GM19438 (cell line): ENCODE measurements around the gene RGS9.
"Not testable (repeated sequence)": the region's sequence is repeated elsewhere in the genome, so short reads cannot be mapped to it uniquely, and the experiment has no call there.

Experiments
- ATAC-seq: cut with Tn5 transposase; IDR thresholded peaks from one replicate; pipeline ENCODE4 v1.9.1; 2021; ENCODE audit warnings: low read depth; ENCODE audit not compliant: unreplicated experiment

RGS9 gene

DNA sequence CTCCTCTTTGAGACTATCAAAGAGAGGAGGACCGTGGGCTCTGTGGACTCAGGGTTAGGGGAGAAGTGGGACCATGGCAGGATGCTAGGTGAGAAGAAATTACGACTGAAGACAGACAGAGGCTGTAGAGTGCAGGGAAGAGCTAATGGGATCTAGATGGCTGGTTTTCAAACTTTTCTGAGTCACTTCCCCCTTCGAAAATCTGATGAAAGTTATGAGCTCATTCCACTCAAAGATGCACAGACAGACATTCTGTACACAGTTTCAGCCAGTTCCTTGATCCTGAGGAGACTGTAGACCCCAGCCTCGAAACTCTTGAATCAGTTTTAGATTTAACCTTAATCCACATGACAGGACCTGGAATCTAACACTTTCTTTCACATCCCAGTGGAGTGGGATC is 40.7 kb downstream of the RGS9 start:
- ATAC-seq: no peak

DNA sequence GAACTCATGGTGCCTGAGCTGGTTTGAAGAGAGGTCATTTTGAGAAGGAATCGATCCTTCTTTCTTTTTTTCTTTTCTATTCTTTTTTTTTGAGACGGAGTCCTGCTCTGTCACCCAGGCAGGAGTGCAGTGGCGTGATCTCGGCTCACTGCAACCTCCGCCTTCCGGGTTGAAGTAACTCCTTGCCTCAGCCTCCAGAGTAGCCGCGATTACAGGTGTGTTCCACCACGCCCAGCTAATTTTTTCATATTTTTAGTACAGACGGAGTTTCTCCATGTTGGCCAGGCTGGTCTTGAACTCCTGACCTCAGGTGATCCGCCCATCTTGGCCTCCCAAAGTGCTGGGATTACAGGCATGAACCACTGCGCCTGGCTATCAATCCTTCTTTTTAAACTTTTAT is 43.1 kb downstream of the RGS9 start:
- ATAC-seq: not testable (repeated sequence)

GRCh38 chr17:65180752-65181236 is 43.6 kb downstream of the RGS9 start:
- ATAC-seq: not testable (repeated sequence)

- peak; percentile 56 for ATAC-seq
These were observed 44.3 kb downstream of the RGS9 start for GRCh38 chr17:65181237-65182061.

- ATAC-seq: peak; percentile 39
These were observed 45.1 kb downstream of the RGS9 start for GRCh38 chr17:65182233-65182632.

DNA sequence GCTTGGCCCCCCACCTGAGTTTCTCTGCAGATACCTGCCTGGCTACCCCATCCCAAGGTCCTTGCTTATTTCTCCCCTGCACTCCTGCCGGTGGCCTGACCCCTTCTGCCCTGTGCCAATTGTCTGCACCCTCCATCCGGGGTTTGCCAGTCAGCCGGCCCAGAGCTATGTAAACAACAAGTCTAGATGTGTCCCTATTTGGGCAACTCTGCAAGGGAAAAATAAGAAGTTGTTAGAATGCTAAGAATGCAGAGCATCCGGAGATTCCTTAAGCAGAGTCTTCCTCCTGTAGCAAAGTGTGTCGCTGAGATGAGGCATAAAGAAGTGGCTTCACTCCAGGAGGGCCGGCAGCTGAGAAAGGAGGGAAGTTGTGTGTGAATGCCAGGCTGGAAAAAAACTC is 46.6 kb downstream of the RGS9 start:
- no peak for ATAC-seq

DNA sequence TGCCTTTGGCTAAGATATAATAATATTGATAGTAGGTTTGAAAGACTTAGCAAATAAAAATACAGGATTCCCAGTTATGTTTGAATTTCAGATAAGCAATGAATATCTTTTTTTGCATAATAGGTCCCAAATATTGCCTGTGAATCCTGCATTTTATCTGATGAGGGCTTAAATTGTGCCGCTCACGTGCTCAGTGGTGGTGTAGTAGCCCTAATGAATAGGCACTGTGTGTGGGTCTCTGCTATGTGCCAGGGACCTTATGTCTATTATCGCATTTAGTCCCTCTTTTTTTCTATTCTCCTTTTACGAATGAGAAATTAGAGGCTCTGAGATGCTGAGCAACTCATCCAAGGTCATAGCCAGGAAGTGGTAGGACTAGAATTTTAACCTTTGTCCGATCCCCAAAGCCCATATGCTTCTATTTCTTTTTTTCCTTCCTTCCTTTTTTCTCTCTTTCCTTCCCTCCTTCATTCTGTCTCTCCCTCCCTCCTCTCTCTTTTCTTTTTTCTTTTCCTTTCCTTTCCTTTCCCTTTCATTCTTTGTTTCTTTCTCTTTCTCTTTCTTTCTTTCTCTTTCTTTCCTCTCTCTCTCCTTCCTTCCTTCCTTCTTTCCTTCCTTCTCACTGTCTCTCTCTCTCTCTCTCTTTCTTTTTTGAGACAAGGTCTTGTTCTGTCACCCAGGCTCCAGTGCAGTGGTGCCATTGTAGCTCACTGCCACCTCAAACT is 47.2 kb downstream of the RGS9 start:
- no peak for ATAC-seq

DNA sequence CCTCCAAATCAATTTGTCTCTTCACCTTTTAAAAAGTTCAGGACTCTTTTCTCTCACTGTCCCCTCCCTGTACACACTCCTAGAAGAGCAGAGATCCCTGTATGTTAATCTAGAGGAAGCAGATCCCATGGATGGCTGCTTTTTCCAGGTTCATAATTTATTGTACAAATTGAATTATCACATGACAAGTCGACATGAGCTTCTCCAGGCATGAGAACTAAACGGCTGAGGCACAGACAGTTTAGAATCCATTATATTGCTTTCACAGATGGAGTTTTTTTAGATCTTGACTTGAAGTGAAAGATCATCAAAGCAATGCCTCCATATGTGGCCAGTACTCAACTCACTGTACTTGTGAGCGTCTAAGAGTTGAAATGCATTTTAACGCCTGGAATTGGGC is 47.9 kb downstream of the RGS9 start:
- no peak for ATAC-seq

DNA sequence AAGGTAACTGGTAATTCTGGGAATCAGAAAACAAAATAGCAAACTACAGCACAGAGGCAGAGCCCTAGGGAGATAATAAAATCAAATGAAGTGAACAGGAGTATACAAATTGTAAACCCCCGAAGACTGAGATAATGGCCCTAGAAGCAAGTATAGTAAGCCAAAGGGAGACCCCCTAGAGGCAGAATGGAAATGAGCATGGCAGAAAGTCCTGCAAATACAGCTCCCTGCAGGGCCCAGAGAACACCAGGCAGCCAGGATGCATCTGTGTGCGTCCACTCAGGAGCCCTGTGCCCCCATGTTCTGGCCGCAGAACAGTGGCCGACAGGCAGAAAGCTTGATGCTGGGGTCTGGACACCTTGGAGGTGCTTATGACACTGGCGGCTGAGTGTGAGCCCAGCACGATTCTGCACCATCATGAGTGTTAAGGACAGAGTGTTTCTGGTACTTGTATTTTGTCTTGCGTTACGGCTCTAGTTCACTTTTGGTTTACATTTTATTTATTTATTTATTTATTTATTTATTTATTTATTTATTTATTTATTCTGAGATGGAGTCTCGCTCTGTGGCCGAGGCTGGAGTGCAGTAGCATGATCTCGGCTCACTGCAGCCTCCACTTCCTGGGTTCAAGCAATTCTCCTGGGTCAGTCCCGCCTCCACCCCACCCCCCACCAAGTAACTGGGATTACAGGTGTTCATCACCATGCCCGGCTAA is 48.7 kb downstream of the RGS9 start:
- no peak for ATAC-seq

DNA sequence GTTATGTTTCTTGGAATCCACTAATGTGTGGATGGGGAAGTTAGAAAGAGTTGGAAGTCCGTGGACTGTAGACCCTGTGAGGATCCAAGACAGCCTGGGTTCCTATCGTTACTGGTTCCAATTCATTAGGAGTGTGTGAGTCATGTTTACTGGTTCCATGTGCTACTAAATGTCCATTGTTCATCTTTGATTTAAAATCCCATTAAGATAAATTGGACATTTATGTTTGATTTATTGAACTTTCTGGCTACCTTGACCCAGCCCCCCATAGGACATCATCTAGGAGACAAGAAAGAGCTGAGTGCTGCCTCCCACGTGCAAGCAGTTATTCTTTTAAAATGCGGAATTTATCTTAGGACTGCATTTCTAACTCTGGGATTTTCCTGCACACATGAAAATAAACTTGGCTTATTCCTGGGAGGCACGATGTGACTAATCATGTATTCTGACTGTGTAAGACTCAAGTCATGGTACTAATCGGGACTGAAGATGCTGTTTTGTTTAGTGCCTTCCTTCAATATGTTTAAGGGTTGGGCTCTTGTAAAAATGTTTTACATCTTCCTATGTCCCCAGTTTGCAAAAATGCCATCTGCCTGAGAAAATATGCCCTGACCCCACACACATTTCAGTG is 53.4 kb downstream of the RGS9 start:
- no peak for ATAC-seq

- no peak for ATAC-seq
These were observed 54.9 kb downstream of the RGS9 start for GRCh38 chr17:65191811-65192740.

DNA sequence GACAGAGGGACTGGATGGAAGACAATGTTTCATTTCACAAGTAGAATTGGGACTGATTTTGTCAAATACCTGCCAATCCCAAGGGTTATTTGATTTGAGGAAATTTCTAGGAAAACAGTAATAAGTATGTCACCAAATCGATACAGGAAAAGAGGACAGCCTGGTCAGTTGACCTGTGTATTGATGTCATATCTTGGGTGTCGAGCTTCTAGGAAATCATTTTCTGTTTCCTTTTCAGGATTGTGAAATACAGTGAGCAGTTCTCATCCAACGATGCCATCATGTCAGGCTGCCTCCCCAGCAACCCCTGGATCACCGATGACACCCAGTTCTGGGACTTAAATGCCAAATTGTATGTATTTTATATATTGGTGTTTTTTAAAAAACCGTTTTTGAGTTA is 56.1 kb downstream of the RGS9 start:
- ATAC-seq: no peak

- ATAC-seq: no peak
These were observed 56.6 kb downstream of the RGS9 start for GRCh38 chr17:65193716-65194293.

GRCh38 chr17:65194670-65195334 is 57.6 kb downstream of the RGS9 start:
- no peak for ATAC-seq

DNA sequence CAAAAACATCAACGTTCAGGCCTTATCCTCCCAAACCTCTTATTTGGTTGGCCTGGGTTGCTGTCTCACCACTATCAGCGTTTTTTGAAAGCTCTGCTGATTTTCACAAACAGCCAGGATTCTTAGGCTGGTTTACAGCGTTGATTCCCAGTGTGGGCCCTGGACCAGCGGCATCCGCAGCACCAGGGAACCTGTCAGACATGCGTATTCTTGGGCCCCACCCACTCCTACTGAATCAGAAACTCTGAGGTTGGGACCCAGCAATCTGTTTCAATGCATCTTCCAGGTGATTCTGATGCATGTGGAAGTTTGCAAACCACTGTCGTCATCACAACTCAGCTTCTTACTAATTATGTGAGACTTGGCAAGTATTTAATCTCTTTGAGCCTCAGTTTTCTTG is 58.5 kb downstream of the RGS9 start:
- no peak for ATAC-seq

- no peak for ATAC-seq
These were observed 59.4 kb downstream of the RGS9 start for GRCh38 chr17:65196617-65197016.

- ATAC-seq: no peak
These were observed 60.0 kb downstream of the RGS9 start for GRCh38 chr17:65197201-65197600.

- no peak for ATAC-seq
These were observed 61.6 kb downstream of the RGS9 start for GRCh38 chr17:65198653-65199382.
